Bone marrow (tissue), 2 donors: ENCODE results near the gene ING4.

Experiments used
- DNase-seq, 2 donors: peaks; one replicate each; lab custom pipeline; 2025; lab: John Stamatoyannopoulos, UW

The ING4 gene

GRCh38 chr12:6635856-6636531 lies 26.9 kb downstream of the ING4 start, which contains the start of gene LPAR5:
TSS of gene LPAR5 (minus strand) at chr12:6635959. CDS start at chr12:6621248, 14,711 bp downstream.
- DNase-seq = no peak

GRCh38 chr12:6635375-6635855 lies 27.5 kb downstream of the ING4 start:
- DNase-seq = no peak

GRCh38 chr12:6632026-6632983 lies 30.6 kb downstream of the ING4 start:
- peak in 1 of 2 donors; percentile 80 for DNase-seq

GRCh38 chr12:6631549-6631961 lies 31.4 kb downstream of the ING4 start:
- DNase-seq = no peak

GRCh38 chr12:6630736-6631135 lies 32.2 kb downstream of the ING4 start:
- DNase-seq = no peak

- no peak for DNase-seq
Measured at GRCh38 chr12:6627616-6628015, 35.3 kb downstream of the ING4 start.

- DNase-seq = no peak
Measured at GRCh38 chr12:6626654-6627283, 36.1 kb downstream of the ING4 start.

- DNase-seq = no peak
Measured at GRCh38 chr12:6620885-6621274, 42.0 kb downstream of the ING4 start.

GRCh38 chr12:6620137-6620884 lies 42.6 kb downstream of the ING4 start:
- no peak for DNase-seq

GRCh38 chr12:6618483-6619225 lies 44.3 kb downstream of the ING4 start:
- no peak for DNase-seq

- no peak for DNase-seq
Measured at GRCh38 chr12:6615802-6616201, 47.1 kb downstream of the ING4 start.

- DNase-seq = no peak
Measured at GRCh38 chr12:6614513-6615172, 48.3 kb downstream of the ING4 start.

GRCh38 chr12:6613776-6614512 lies 49.0 kb downstream of the ING4 start:
- DNase-seq = peak; percentile 50 to 95

- DNase-seq = no peak
Measured at GRCh38 chr12:6613015-6613775, 49.7 kb downstream of the ING4 start.

GRCh38 chr12:6612652-6613014 lies 50.3 kb downstream of the ING4 start:
- no peak for DNase-seq

GRCh38 chr12:6612247-6612646 lies 50.7 kb downstream of the ING4 start:
- DNase-seq = no peak

- DNase-seq = no peak
Measured at GRCh38 chr12:6608592-6609281, 54.2 kb downstream of the ING4 start.
